Raji (cell line): ENCODE measurements around the gene REEP6.

Experiments used
- POLR2A ChIP-seq: IDR thresholded peaks from 2 replicates; pipeline ENCODE4 v1.6.1; 2011; ENCODE audit warnings: low read depth, low read length, control low read depth; ENCODE audit not compliant: insufficient read depth

Gene REEP6

DNA sequence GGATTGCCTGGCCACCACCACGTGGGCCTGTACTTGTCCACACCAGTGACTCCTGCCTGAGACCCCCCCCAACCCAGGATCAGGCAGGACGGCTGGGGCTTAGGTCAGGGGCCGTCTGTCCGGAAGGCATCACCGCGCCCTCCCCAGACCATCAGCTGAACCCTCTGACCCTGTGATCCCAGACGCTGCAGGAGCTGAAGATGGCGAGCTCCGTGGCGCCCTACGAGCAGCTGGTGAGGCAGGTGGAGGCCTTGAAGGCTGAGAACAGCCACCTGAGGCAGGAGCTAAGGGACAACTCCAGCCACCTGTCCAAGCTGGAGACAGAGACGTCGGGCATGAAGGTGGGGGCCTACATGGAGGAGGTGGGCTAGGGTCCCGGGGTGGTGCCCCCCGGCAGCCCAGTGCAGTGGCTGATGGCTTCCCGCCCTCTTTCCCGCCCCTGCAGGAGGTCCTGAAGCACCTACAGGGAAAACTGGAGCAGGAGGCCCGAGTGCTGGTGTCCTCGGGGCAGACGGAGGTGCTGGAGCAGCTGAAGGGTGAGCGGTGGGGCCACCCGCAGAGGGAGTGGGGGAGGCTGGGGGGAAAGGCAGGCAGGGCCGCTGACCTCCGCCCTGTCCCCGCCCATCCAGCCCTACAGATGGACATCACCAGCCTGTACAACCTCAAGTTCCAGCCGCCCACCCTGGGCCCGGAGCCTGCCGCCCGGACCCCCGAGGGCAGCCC, 38.0 kb upstream of the REEP6 start:
- TF ChIP-seq POLR2A = no peak

DNA sequence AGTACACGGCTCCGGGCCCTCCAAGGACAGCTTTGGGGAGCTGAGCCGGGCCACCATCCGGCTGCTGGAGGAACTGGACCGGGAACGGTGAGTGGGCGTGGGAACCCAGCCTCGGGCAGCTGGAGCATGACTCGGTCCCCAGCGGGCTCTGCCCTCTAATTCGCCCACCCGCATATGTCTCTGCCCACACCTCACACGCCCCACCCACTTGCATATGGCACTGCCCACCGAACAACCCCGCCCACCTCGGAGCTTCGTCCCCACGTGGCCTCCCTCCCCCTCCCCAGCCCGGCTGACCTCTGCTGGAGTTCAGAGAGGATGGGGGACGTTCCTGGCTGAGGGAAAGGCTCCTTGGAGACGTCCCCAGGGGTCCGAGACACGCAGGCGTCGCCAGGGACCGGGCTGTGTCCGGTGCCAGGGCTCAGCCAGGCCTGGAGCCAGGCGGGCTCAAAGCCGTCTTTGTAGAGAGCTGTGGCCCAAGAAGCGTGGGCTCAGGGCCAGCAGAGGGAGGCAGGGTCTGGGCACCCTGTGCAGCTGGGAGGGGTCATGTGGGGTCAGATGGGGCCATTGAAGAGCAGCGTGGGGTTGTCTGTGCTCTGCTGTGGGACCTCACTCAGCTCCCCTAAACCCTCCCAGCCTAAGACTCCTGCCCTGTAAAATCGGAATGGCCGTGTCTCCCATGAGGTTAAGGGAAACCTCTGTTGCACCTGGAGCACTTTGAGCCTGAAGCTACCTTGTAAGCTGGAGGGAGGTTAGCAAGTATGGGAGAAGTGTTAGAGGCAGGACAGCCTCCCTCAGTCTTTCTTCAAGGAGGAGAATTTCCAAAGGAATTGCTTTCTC, 37.2 kb upstream of the REEP6 start:
- no peak for TF ChIP-seq POLR2A

DNA sequence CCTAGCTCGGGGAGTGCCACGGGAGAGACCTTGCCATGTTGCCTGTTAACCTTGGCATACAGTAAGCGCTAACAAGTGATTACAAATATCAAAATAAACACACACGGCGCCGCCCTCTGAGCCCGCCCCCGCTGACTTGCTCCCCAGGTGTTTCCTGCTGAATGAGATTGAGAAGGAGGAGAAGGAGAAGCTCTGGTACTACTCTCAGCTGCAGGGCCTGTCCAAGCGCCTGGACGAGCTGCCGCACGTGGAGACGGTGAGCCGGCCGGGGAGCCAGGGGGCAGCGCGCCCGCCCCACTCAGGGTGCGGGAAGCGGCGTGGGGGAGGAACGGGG, 36.0 kb upstream of the REEP6 start:
- TF ChIP-seq POLR2A = no peak

DNA sequence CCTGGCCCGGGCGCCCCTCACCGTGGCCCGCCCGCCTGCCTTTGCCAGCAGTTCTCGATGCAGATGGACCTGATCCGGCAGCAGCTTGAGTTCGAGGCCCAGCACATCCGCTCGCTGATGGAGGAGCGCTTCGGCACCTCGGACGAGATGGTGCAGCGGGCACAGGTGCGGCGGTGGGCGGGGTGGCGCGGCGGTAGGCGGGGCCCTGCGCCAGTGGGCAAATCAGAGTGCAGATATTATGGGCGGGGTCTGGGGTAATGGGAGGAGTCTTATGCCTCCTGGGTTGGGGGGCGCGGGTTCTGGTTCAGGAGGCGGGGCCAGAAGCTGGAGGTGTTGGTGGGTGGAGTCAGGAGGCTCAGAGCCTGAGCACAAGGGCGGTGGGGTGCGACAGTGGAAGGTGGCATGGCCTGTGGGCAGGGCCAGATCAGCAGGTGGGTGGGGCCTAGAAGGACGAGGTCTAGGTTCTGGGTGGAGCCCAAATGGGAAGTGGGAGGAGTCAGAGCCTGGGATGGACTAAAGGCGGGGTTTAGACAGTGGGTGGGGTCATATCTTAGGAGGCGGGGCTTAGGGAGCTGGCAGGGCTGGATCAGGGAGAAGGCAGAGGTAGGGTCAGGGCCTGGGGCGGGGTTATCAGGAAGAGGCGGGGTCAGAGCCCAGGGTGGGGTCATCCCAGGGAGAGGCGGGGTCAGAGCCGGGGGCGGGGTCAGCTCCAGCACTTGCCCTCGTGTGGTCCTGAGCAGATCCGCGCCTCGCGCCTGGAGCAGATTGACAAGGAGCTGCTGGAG, 35.5 kb upstream of the REEP6 start:
- no peak for TF ChIP-seq POLR2A

DNA sequence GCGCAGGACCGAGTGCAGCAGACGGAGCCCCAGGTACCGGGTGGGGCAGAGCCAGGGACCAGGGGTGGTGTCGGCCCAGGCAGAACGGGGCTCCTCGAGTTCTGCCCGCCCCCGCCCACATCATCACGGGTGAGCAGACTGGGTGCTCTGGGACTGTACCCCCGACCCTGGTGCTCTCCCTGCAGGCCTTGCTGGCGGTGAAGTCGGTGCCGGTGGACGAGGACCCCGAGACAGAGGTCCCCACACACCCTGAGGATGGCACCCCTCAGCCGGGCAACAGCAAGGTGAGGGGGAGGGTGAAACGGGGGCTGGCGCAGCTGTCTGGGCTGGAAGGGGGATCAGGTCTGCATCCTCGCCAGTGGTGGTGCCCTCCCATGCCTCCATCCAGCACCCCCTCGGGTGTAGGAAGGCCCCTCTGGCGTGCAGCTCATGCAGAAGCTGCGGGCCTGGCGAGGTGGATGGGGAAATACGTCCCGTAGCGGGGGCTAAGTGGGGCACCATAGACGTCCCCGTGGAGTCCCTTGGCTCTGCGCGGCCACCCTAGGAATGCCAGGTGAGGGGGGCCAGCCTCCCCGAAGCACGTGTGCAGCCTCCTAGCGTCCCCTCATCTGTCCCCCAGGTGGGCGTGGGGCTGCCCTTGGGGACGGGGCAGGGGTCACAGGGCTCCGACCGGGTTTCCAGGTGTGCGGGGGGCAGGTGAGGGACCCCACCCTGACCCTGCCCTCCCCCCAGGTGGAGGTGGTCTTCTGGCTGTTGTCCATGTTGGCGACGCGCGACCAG, 34.7 kb upstream of the REEP6 start:
- no peak for TF ChIP-seq POLR2A

DNA sequence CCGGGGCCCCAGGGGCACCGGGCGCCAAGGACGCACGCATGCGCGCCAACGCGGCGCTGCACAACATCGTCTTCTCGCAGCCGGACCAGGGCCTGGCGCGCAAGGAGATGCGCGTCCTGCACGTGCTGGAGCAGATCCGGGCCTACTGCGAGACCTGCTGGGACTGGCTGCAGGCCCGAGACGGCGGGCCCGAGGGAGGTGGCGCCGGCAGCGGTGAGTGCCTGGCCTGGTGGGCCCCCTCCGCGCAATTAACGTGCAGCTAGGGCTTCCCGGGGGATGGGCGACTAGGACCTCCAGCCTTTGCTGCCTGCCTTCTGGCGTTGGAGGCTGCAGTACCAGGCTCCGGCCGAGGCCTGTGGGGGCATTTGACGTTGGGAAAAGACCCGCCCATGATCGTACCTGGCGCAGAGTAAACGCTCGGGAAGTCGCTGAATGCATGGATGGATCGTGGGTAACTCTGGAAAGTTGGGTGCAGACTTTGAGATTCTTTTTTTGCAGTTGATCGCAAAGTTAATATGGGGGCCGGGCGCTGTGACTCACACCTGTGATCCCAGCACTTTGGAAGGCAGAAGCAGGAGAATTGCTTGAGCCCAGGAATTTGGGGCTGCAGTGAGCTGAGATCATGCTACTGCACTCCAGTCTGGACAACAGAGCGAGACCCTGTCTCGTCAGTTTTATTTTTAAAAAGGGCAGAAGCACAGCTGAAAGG, 33.8 kb upstream of the REEP6 start:
- TF ChIP-seq POLR2A = no peak

DNA sequence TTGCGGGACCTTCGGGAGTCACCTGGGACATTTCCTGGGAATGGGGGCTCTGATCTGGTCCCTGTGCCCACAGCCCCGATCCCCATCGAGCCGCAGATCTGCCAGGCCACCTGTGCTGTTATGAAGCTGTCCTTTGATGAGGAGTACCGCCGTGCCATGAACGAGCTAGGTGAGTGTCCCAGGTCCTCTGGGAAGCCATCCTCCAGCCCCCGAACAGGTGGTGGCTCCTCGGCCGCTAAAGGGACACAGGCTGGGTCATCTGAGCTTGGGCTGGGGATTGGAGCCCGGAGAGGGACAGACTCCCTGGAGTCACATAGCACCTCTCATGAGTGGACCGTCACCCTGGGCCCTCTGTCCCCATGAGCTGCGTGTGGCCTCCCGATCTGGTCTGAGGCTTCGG, 33.1 kb upstream of the REEP6 start:
- no peak for TF ChIP-seq POLR2A

DNA sequence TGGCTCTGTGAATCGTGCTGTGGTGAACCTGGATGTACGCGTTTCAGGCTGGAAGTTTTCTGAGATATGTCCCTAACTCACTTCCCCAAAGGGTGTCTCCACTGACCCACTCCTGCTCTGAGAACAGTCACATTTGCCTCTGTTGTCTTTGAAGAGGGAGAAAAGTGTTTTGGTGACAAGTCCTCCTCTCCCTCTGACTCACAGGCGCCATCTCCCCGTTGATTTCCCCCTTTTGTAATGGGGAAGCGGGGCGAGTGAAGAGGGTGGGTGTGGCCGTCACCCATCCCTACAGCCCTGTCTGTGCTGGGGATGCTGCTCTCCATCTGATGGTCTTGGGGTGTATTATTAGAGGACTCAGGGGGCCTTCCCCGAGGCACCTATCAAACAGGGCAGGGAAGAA, 31.5 kb upstream of the REEP6 start:
- no peak for TF ChIP-seq POLR2A

DNA sequence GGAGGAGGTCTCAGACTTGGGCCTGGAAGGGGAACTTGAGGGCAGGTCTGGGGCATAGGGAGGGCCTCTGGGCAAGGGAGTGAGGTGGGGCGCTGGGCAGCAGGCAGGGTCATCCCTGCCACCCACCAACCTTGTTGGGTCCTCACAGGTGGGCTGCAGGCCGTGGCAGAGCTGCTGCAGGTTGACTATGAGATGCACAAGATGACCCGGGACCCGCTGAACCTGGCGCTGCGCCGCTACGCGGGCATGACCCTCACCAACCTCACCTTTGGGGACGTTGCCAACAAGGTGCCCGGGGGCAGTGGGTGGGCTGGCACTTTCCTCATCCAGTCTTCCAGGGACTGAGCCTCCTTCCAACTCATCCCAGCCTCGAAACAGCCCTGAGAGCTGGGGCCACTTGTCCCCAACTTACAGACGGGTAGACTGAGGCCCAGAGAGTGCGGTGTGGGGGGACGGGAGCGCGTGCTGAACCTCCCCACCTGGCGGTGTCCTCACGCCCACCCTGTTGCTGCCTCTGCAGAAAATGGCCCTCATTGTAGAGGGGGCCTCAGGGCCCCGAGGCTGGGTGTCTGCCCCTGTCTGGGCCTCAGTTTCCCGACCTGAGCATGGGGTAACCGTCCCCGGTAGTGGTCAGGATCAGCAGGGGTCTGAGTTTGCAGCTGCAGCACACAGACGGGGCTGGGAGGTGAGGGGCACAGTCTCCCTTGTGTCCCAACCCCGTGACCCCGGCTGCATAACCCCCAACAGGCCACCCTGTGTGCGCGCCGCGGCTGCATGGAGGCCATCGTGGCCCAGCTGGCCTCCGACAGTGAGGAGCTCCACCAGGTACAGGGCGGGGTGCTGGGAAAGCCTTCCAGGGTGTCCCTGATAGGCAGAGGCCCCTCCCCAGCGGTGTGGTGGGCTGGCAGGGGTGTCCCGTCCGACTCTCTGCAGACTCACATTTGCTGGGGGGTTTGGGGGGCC, 30.7 kb upstream of the REEP6 start:
- no peak for TF ChIP-seq POLR2A

DNA sequence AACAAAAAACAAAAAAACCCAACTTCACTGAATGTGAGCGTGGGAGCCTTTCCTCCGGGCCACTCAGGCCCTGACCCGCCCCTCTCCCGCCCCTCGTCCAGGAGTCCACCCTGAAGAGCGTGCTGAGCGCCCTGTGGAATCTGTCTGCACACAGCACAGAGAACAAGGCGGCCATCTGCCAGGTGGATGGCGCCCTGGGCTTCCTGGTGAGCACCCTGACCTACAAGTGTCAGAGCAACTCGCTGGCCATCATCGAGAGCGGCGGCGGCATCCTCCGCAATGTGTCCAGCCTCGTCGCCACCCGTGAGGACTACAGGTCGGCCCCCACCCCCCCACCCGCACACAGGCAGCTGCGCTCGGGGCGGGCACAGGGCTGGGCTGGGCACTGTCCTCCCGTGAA, 29.1 kb upstream of the REEP6 start:
- no peak for TF ChIP-seq POLR2A

DNA sequence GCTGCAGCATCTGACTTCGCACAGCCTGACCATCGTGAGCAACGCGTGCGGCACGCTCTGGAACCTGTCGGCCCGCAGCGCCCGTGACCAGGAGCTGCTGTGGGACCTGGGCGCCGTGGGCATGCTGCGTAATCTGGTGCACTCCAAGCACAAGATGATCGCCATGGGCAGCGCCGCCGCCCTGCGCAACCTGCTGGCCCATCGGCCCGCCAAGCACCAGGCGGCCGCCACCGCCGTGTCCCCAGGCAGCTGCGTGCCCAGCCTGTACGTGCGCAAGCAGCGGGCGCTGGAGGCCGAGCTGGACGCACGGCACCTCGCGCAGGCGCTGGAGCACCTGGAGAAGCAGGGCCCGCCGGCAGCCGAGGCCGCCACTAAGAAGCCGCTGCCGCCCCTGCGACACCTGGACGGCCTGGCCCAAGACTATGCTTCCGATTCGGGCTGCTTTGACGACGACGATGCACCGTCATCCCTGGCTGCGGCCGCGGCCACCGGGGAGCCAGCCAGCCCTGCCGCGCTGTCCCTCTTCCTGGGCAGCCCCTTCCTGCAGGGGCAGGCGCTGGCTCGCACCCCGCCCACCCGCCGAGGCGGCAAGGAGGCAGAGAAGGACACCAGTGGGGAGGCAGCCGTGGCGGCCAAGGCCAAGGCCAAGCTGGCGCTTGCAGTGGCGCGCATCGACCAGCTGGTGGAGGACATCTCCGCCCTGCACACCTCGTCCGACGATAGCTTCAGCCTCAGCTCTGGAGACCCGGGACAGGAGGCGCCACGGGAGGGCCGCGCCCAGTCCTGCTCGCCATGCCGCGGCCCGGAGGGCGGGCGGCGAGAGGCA, 25.6 kb upstream of the REEP6 start:
- TF ChIP-seq POLR2A = no peak

DNA sequence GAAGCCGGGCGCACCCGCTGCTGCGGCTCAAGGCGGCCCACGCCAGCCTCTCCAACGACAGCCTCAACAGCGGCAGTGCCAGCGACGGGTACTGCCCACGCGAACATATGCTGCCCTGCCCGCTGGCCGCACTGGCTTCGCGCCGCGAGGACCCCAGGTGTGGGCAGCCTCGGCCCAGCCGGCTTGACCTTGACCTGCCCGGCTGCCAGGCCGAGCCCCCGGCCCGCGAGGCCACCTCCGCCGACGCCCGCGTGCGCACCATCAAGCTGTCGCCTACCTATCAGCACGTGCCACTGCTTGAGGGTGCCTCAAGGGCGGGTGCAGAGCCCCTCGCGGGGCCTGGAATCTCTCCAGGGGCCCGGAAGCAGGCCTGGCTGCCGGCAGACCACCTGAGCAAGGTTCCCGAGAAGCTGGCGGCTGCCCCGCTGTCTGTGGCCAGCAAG, 24.9 kb upstream of the REEP6 start:
- no peak for TF ChIP-seq POLR2A
